GM10266 (cell line): ENCODE data around the gene SPRY4.
A peak's percentile ranks its signal among the peaks of the same experiment; 100 is the strongest.
"Not testable (repeated sequence)": the region's sequence is repeated elsewhere in the genome, so short reads cannot be mapped to it uniquely, and the experiment has no call there.

Experiments
- DNase-seq: peaks from one replicate; pipeline ENCODE4 v3.0.0; 2012; ENCODE audit errors: extremely low spot score
- TF ChIP-seq, protein P1 (sequence below): IDR thresholded peaks from 2 replicates; pipeline ENCODE4 v1.5.1; 2012; ENCODE audit warnings: mild to moderate bottlenecking, low read depth; ENCODE audit not compliant: control insufficient read depth, insufficient read depth; ENCODE audit errors: missing control alignments

The SPRY4 gene, protein sequence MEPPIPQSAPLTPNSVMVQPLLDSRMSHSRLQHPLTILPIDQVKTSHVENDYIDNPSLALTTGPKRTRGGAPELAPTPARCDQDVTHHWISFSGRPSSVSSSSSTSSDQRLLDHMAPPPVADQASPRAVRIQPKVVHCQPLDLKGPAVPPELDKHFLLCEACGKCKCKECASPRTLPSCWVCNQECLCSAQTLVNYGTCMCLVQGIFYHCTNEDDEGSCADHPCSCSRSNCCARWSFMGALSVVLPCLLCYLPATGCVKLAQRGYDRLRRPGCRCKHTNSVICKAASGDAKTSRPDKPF

DNA sequence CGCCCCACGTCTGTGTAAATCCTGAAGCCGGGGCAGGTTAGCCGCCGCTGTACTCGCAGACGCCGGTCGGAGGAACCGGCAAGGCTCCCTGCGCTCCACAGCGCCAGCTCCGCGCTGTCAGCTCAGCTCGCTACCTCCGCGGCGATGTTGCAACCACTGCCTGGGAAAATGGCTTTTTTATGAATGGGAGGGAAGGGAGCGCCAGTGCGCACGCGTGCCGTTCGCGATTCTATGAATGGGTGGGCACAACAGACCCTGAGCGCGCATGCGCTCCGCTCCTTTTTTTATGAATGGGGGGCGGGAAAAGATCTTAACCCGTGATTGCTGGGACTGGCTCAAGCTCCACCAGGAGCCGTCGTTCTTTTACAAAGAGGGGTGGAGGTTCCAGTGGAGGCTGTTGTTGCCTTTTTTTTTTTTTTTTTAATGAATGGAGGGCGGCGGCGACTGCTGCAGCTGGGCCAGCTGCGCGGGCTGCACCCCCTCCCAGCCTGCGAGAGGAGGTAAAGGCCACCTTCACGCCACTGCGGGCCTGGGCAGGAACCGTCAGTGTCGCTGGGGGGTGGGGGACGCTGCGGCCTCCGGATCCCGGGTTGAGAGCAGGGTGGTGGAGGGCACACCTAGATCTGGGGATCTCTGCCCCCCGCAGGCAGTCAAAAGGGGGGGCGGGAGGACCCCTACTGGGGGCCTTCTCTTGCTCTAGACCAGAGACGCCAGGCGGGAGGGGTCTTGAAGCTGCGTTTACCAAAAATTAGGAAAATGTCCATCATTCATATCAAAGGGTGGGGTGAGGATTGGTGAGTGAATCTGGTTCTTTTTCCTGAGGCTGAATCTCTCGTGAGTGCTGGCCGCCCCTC, at the start of gene SPRY4:
TSS of gene SPRY4 (minus strand) at position 151 of the 854 bp plus-strand sequence. CDS start 9,913 bp downstream, outside the sequence.
- peak; percentile 84 for DNase-seq
- TF ChIP-seq, protein P1, sequence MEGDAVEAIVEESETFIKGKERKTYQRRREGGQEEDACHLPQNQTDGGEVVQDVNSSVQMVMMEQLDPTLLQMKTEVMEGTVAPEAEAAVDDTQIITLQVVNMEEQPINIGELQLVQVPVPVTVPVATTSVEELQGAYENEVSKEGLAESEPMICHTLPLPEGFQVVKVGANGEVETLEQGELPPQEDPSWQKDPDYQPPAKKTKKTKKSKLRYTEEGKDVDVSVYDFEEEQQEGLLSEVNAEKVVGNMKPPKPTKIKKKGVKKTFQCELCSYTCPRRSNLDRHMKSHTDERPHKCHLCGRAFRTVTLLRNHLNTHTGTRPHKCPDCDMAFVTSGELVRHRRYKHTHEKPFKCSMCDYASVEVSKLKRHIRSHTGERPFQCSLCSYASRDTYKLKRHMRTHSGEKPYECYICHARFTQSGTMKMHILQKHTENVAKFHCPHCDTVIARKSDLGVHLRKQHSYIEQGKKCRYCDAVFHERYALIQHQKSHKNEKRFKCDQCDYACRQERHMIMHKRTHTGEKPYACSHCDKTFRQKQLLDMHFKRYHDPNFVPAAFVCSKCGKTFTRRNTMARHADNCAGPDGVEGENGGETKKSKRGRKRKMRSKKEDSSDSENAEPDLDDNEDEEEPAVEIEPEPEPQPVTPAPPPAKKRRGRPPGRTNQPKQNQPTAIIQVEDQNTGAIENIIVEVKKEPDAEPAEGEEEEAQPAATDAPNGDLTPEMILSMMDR: peak; percentile 26

DNA sequence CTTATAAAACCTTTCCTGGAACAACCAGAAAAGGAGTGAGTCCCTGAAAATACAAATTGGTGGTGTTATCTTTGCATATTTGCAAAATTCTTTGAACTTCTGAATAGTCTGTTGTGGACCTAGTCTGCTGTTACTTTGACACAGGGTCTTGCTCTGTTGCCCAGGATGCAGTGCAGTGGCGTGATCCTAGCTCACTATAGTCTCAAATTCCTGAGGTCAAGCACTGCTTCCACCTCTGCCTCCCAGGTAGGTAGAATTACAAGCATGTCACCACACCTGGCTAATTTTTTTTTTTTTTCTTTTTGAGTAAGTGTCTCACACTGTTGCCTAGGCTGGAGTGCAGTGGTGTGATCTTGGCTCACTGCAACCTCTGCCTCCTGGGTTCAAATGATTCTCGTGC, 43.7 kb upstream of the SPRY4 start:
- TF ChIP-seq, protein P1: no peak
- no peak for DNase-seq

DNA sequence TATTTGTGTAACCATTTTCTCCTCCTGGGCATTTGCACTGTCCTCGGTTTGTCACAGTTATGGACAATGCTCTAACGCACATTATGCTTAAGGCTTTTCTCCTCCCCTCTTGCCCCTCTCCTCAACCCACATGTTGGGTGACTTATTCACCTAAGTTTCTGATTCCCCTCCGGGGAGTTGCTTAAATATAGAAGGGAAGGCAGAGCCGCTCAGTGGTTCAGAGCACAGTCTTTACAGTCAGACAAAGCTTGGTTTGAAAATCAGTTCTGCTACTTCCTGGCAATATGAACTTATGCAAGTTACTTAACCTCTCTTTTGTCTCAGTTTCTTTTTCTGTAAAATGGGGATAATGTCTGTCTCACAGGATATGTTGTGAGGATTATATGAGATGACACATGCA, 41.2 kb upstream of the SPRY4 start:
- TF ChIP-seq, protein P1: no peak
- DNase-seq: no peak

DNA sequence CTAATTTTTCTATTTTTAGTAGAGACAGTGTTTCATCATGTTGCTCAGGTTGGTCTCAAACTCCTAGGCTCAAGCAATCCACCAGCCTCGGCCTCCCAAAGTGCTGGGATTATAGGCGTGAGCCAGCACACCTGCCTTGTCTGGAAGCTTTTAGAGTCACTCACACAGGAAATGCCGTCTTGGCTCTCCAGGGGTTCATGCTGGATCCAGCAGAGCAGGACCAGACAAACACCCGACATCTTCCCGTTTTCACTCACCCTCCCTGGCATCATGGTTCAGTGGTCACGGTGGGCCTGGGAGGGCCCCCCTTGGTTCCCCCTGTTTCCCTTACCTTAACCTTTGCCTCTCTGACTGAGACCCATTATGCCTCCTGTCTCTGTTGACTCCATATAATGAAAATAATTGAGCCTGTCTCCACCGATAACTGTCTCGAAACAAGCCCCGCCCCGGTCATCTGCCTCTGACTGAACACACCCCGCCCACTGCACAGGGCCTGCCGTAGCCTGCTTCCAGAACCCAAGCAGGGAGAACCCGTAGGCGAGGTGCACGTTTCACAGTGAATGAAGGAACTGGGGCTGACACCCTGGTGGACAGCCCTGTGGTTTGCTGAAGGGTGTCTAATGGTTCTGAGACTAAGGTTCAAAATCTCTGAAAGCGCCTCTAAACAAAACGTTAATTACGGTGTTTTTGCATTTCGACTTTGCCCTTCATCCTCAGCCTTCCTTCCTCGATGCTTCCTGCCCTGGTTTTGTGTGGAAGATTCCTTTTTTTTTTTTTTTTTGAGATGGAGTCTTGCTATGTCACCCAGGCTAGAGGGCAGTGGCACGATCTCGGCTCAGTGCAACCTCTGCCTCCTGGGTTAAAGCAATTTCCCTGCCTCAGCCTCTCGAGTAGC, 39.7 kb upstream of the SPRY4 start:
- TF ChIP-seq, protein P1: no peak
- DNase-seq: no peak

DNA sequence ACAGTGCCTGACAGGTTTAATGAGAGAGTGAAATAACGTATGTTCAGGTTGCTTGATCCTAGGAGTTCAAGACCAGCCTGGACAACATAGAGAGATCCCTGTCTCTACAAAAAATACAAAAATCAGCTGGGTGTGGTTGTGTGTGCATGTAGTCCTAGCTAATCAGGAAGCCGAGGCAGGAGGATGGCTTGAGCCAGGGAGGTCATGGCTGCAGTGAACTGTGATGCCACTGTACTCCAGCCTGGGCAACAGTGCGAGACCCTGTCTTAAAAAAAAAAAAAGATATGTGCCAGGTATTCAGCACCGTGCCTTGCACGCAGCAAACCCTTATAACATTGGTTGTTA, 38.8 kb upstream of the SPRY4 start:
- DNase-seq: no peak
- TF ChIP-seq, protein P1: no peak

DNA sequence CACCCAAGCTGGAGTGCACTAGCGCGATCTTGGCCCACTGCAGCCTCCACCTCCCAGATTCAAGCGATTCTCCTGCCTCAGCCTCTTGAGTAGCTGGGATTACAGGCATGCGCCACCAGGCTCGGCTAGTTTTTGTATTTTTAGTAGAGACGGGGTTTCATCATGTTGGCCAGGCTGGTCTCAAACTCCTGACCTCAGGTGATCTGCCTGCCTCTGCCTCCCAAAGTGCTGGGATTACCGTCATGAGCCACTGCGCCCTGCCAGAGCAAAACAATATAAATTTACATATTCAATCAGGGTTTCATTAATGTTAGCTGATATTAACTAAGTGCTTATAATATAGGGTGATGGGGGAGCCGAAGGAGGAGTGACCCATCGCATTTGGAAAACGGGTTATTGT, 37.4 kb upstream of the SPRY4 start:
- not testable (repeated sequence) for DNase-seq

DNA sequence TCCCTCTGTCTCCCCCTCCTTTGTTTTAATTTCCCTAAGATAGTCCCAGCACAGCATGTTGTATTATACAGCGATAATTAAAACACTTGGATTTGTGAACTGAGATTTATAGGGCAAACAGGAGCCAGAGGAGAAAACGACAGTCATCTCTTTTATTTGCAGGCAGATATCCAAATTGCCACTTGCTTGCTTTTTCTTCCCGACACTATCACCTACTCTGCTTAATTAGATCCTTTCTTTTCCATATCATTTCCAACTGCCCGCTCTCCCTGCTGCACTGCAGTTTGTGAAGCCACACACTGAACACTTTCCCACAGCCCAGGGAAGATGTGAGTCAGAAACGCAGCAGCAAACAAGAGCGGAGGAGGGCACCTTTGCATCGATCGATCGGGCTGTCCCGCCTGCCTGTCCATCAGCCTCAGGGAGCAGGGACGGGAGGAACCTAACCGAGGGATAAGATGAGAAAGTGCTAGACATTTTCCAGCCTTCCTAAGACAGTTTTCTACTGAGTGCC, 35.8 kb upstream of the SPRY4 start:
- no peak for DNase-seq
- TF ChIP-seq, protein P1: no peak
